HG03342 (cell line): ENCODE data around the gene PIGP.
"Not testable (repeated sequence)": the region's sequence is repeated elsewhere in the genome, so short reads cannot be mapped to it uniquely, and the experiment has no call there.

Experiments used
- ATAC-seq: cut with Tn5 transposase; IDR thresholded peaks from one replicate; pipeline ENCODE4 v1.9.1; 2021; ENCODE audit warnings: mild to moderate bottlenecking, moderate library complexity; ENCODE audit not compliant: unreplicated experiment

The PIGP gene

GRCh38 chr21:37072988-37073416 lies at the start of gene PIGP, which contains the start of gene TTC3:
Gene PIGP, minus strand, starts transcription at chr21:37073071. Its CDS starts 556 bp downstream, at chr21:37072515.
Gene TTC3, plus strand, starts transcription at chr21:37073254. Its CDS starts 14,004 bp downstream, at chr21:37087258.
- peak; percentile 62 for ATAC-seq

- no peak for ATAC-seq
These were observed 46.7 kb upstream of the PIGP start for GRCh38 chr21:37119421-37120218.

- no peak for ATAC-seq
These were observed 45.4 kb upstream of the PIGP start for GRCh38 chr21:37118187-37118826.

GRCh38 chr21:37117204-37117603 lies 44.3 kb upstream of the PIGP start:
- ATAC-seq, result no peak

GRCh38 chr21:37116459-37116858 lies 43.6 kb upstream of the PIGP start:
- ATAC-seq, result not testable (repeated sequence)

GRCh38 chr21:37114301-37114700 lies 41.4 kb upstream of the PIGP start:
- not testable (repeated sequence) for ATAC-seq

GRCh38 chr21:37111029-37111428 lies 38.2 kb upstream of the PIGP start:
- ATAC-seq, result not testable (repeated sequence)

GRCh38 chr21:37106998-37107397 lies 34.1 kb upstream of the PIGP start:
- no peak for ATAC-seq

GRCh38 chr21:37102746-37103145 lies 29.9 kb upstream of the PIGP start:
- not testable (repeated sequence) for ATAC-seq

- ATAC-seq, result no peak
These were observed 28.5 kb upstream of the PIGP start for GRCh38 chr21:37101384-37101783.

- no peak for ATAC-seq
These were observed 27.4 kb upstream of the PIGP start for GRCh38 chr21:37100316-37100715.

- no peak for ATAC-seq
These were observed 25.9 kb upstream of the PIGP start for GRCh38 chr21:37098751-37099150.

- ATAC-seq, result no peak
These were observed 22.9 kb upstream of the PIGP start for GRCh38 chr21:37095821-37096220.

GRCh38 chr21:37093977-37094376 lies 21.1 kb upstream of the PIGP start:
- ATAC-seq, result no peak

- no peak for ATAC-seq
These were observed 15.4 kb upstream of the PIGP start for GRCh38 chr21:37088186-37088735.

GRCh38 chr21:37087188-37087587 lies 14.3 kb upstream of the PIGP start:
- no peak for ATAC-seq

- ATAC-seq, result no peak
These were observed 12.9 kb upstream of the PIGP start for GRCh38 chr21:37085726-37086125.

- no peak for ATAC-seq
These were observed 10.1 kb upstream of the PIGP start for GRCh38 chr21:37082856-37083528.

- no peak for ATAC-seq
These were observed 9.5 kb upstream of the PIGP start for GRCh38 chr21:37082375-37082774.

GRCh38 chr21:37079211-37079824 lies 6.4 kb upstream of the PIGP start:
- no peak for ATAC-seq

- no peak for ATAC-seq
These were observed 4.5 kb upstream of the PIGP start for GRCh38 chr21:37077403-37077802.
